Epithelial cell of esophagus (primary cell): ENCODE measurements around the gene RSPH3.

Experiments
- DNase-seq: peaks from one replicate; pipeline ENCODE4 v3.0.0; 2010; ENCODE audit warnings: low read depth
- H3K4me3 ChIP-seq: 2 replicates; pipeline ENCODE4 v1.5.1; 2011; ENCODE audit warnings: mild to moderate bottlenecking, low read length, control low read depth
- CTCF ChIP-seq: IDR thresholded peaks from 2 replicates; pipeline ENCODE4 v1.5.1; 2011; ENCODE audit warnings: low read depth, mild to moderate bottlenecking, low read length, control low read depth, inconsistent platforms; ENCODE audit not compliant: insufficient read depth; ENCODE audit errors: missing control alignments

Gene RSPH3

GRCh38 chr6:158970640-158971275 lies 29.2 kb downstream of the RSPH3 start:
- H3K4me3 ChIP-seq = no peak overlapping the region
- DNase-seq = no peak
- no peak for TF ChIP-seq CTCF

GRCh38 chr6:158969148-158969547 lies 30.9 kb downstream of the RSPH3 start:
- H3K4me3 ChIP-seq = no peak overlapping the region
- TF ChIP-seq CTCF = no peak
- no peak for DNase-seq

GRCh38 chr6:158963020-158963808 lies 36.8 kb downstream of the RSPH3 start:
- DNase-seq = no peak
- no peak overlapping the region for H3K4me3 ChIP-seq
- no peak for TF ChIP-seq CTCF

- no peak for TF ChIP-seq CTCF
- H3K4me3 ChIP-seq = no peak overlapping the region
- no peak for DNase-seq
These were observed 37.6 kb downstream of the RSPH3 start for GRCh38 chr6:158962371-158962770.

GRCh38 chr6:158960026-158960425 lies 40.0 kb downstream of the RSPH3 start:
- H3K4me3 ChIP-seq = no peak overlapping the region
- no peak for TF ChIP-seq CTCF
- no peak for DNase-seq

- no peak overlapping the region for H3K4me3 ChIP-seq
- no peak for DNase-seq
- TF ChIP-seq CTCF = no peak
These were observed 40.5 kb downstream of the RSPH3 start for GRCh38 chr6:158959552-158959951.
